T-cell (primary cell): ENCODE results near the gene ANKRA2. TPM values are rescaled to one million over a fixed set of nuclear protein-coding genes. Genes with fewer than 3 reads are reported as not detected.

Experiments used
- ATAC-seq, 4 experiments: fragments of 200-7000 bp in 3 of 4; fragments of 150-1000 bp in 1 of 4; cut with Tn5 transposase; replicated peaks in 1 of 4; 1 replicate in 3 of 4; 2 replicates in 1 of 4; pipeline ENCODE4 v1.10.0; 2021; ENCODE audit warnings: moderate library complexity in 3 of 4, mild to moderate bottlenecking in 2 of 4, moderate number of reproducible peaks in 1 of 4
- CTCF ChIA-PET, 2 donors: fragments of 300-600 bp; sonication (Branson Sonifier 250); formaldehyde crosslinking; loops; one replicate each; lab custom pipeline; 2022; ENCODE audit warnings: antibody characterized with exemption in 2 of 2; lab: Charles Lee
- POLR2A ChIA-PET, 2 donors: fragments of 300-600 bp; sonication (Branson Sonifier 250); formaldehyde crosslinking; loops; one replicate each; lab custom pipeline; 2022; ENCODE audit warnings: antibody characterized with exemption in 2 of 2; lab: Charles Lee
- DNase-seq, 35 experiments: peaks; one replicate each; pipeline versions ENCODE4 v3.0.0 to v3.0.0-alpha.2; 2013 to 2023
- H3K27ac ChIP-seq: one replicate; pipeline ENCODE4 v1.5.1; 2013; ENCODE audit warnings: low read length
- H3K27me3 ChIP-seq, 2 experiments: replicated peaks in 1 of 2; 1 replicate in 1 of 2; 2 replicates in 1 of 2; pipeline versions ENCODE4 v1.6.1 to v1.7.0; 2013; ENCODE audit warnings: low read length in 1 of 2, mixed read lengths in 1 of 2; ENCODE audit not compliant: control insufficient read depth in 2 of 2, insufficient read depth in 2 of 2; ENCODE audit errors: extremely low read depth in 1 of 2
- H3K36me3 ChIP-seq, 2 donors: 1 replicate in 1 of 2; 2 replicates in 1 of 2; pipeline versions ENCODE4 v1.6.1 to v1.7.0; 2013; ENCODE audit warnings: low read length in 1 of 2; ENCODE audit not compliant: control insufficient read depth in 2 of 2, insufficient read depth in 1 of 2; ENCODE audit errors: extremely low read depth in 1 of 2
- H3K4me1 ChIP-seq, 2 experiments: 1 replicate in 1 of 2; 2 replicates in 1 of 2; pipeline versions ENCODE4 v1.6.1 to v1.7.0; 2013; ENCODE audit warnings: low read length in 2 of 2, mixed read lengths in 1 of 2; ENCODE audit not compliant: insufficient read depth in 2 of 2, control insufficient read depth in 1 of 2; ENCODE audit errors: extremely low read depth in 1 of 2
- H3K4me3 ChIP-seq, 2 donors: 1 replicate in 1 of 2; 2 replicates in 1 of 2; pipeline versions ENCODE4 v1.5.1 to v1.7.0; 2013; ENCODE audit warnings: mild to moderate bottlenecking in 2 of 2, low read length in 1 of 2, moderate library complexity in 1 of 2; ENCODE audit not compliant: control insufficient read depth in 1 of 2; ENCODE audit errors: extremely low read depth in 1 of 2
- H3K9me3 ChIP-seq: 2 replicates; pipeline ENCODE4 v1.7.0; 2013
- H3K27ac Mint-ChIP-seq, 2 donors: one replicate each; pipeline ENCODE4 v1.8.0; 2020 to 2021; ENCODE audit warnings: mild to moderate bottlenecking in 2 of 2, mixed read lengths in 2 of 2
- H3K27me3 Mint-ChIP-seq, 2 donors: one replicate each; pipeline ENCODE4 v1.8.0; 2021 to 2022; ENCODE audit warnings: mixed read lengths in 2 of 2
- H3K36me3 Mint-ChIP-seq: one replicate; pipeline ENCODE4 v1.8.0; 2021; ENCODE audit warnings: mixed read lengths
- H3K4me1 Mint-ChIP-seq, 3 donors: one replicate each; pipeline ENCODE4 v1.8.0; 2020 to 2022; ENCODE audit warnings: mixed read lengths in 3 of 3, mild to moderate bottlenecking in 1 of 3
- H3K4me3 Mint-ChIP-seq, 3 donors: one replicate each; pipeline ENCODE4 v1.8.0; 2020 to 2022; ENCODE audit warnings: mild to moderate bottlenecking in 3 of 3, mixed read lengths in 3 of 3, moderate library complexity in 3 of 3
- H3K9me3 Mint-ChIP-seq, 3 donors: one replicate each; pipeline ENCODE4 v1.8.0; 2020 to 2022; ENCODE audit warnings: mixed read lengths in 3 of 3
- WGBS: methylation state at CpG from one replicate; pipeline ENCODE4 v1.1.5; 2013; ENCODE audit warnings: missing lambda C conversion rate; ENCODE audit not compliant: insufficient coverage; 5-methylcytosine and 5-hydroxymethylcytosine counted together
- total RNA-seq, 35 experiments: library from RNA in 6 of 35; stranded (reverse) in 6 of 35; fragments of 120-200 nt in 1 of 35; gene quantifications; one replicate each; pipeline versions ENCODE4 v1.2.1 to v1.2.4 and lab custom pipeline; 2013 to 2026

ANKRA2 gene
- total RNA-seq, 5 donors from 2014 or later (not counting 1 experiment from before 2014, with no cell fraction given), result 37.8 to 42.8 (median 39.7) TPM

DNA sequence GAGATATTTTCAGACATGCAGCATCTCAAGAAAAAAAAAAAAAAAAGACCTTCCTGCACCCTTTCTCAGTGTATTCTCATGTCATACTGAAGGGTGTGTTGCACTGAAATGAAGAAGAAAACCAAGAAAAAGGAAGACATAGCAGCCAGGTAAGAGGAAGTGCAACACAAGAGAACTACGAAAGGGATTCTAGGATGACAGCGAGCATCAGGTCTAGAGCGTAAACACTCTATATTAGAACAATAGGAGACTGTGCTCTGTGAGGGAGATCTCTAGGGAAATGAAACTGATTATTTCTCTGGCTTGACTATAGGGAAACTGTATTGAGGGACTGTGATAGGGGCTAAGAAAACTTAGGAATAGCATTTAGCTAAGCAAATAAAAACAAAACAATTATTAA lies 37.2 kb downstream of the ANKRA2 start:
- H3K9me3 ChIP-seq, result no peaks in the 10 kb centered on the region
- H3K36me3 ChIP-seq, result no peaks in the 10 kb centered on the region
- ChIA-PET POLR2A (no interaction called here), CTCF (no interaction called here)
- WGBS, result no CpG with 5 or more reads among the region's 3 CpGs
- peaks cover 17 to 20% of the 10 kb centered on the region in 2 donors for H3K27me3 Mint-ChIP-seq
- H3K9me3 Mint-ChIP-seq, result no peaks in the 10 kb centered on the region
- H3K4me1 ChIP-seq, result no peaks in the 10 kb centered on the region
- H3K27ac Mint-ChIP-seq, result no peak overlapping the region
- H3K4me1 Mint-ChIP-seq, result no peaks in the 10 kb centered on the region
- ATAC-seq, result no peak
- H3K36me3 Mint-ChIP-seq, result no peaks in the 10 kb centered on the region
- no peak overlapping the region for H3K27ac ChIP-seq
- no peak overlapping the region for H3K4me3 Mint-ChIP-seq
- no peak overlapping the region for H3K4me3 ChIP-seq
- H3K27me3 ChIP-seq, result peaks cover 3 to 4% of the 10 kb centered on the region in 2 experiments
- no peak for DNase-seq

DNA sequence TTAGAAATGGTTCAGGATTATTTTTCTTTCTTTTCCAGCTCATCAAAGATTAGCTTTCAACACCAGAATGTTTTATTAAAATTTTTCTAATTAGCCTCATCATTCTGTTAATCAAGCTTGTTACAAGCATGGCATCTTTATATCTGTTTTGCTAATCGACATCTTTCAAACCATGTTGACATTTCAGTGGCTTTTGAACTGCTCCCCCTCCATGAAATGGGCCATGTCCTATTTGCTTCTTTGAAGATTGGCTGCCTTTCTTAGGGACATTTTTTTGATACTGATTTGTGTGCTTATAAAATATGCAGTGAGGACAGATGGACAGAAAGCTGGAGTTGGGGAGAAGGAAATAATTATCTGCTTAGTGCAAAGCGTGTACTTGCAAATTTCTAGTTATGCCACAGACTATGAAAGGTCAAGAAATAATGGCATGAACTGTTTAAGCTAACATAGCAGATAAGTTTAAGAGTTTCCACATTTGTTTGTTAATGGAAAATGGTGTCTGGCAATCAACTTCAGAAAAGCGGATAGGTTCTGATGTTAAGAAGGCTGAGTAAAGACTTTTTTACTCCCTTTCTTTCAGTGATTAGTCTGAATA lies 39.7 kb downstream of the ANKRA2 start:
- no peak overlapping the region for H3K27ac ChIP-seq
- Mint-ChIP-seq H3K4me3 (no peak overlapping the region), H3K4me1 (no peaks in the 10 kb centered on the region), H3K36me3 (no peaks in the 10 kb centered on the region), H3K9me3 (no peaks in the 10 kb centered on the region), H3K27me3 (peaks cover 0 to 10% of the 10 kb centered on the region in 2 donors), H3K27ac (no peak overlapping the region)
- H3K4me3 ChIP-seq, result no peak overlapping the region
- no peak for ATAC-seq
- no peaks in the 10 kb centered on the region for H3K9me3 ChIP-seq
- no peak for DNase-seq
- ChIA-PET POLR2A (interaction anchor here in 1 of 2 donors (0.9 kb wide), 1 partner anchor 26 kb away, joined by 3 read pairs; no protein-coding TSS in a partner anchor), CTCF (interaction anchor here in 1 of 2 donors (1.0 kb wide), 1 partner anchor 12 kb away, joined by 3 read pairs; no protein-coding TSS in a partner anchor)
- H3K4me1 ChIP-seq, result no peaks in the 10 kb centered on the region
- H3K36me3 ChIP-seq, result no peaks in the 10 kb centered on the region
- WGBS, result 90% methylated on average over 1 of the region's 3 CpGs
- H3K27me3 ChIP-seq, result peaks cover 0 to 3% of the 10 kb centered on the region in 2 experiments

DNA sequence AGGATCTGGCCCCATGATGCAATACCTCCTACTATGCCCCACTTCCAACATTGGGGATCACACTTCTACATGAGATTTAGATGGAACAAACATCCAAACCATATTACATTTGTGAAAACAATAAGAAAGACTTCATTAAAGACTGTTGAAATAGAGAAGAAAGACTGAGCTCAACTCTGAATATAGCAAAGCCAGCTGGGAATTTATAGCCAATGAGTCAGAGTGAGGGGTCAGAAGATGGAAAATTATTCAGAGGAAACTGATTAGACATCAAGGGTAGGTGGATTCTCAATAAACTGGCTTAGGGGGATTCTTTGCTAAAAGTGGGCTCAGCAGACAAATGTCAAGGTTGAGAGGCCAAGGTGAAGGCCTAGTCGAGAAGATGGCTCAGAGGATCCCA lies 41.6 kb downstream of the ANKRA2 start:
- ChIA-PET CTCF (interaction anchor here (0.6 to 0.7 kb wide), 3 partner anchors 14 to 1711 kb away, joined by 3 to 6 read pairs (median 4); no protein-coding TSS in a partner anchor), POLR2A (interaction anchor here in 1 of 2 donors (0.7 kb wide), 1 partner anchor 48 kb away, joined by 5 read pairs; no protein-coding TSS in a partner anchor)
- no peaks in the 10 kb centered on the region for H3K9me3 ChIP-seq

GRCh38 chr5:73522989-73523388 lies 42.5 kb downstream of the ANKRA2 start:
- ChIA-PET POLR2A (no interaction called here), CTCF (interaction anchor here (0.6 to 0.7 kb wide), 4 partner anchors 12 to 705 kb away, joined by 3 read pairs; no protein-coding TSS in a partner anchor)
- no peaks in the 10 kb centered on the region for H3K36me3 ChIP-seq
- H3K9me3 ChIP-seq, result no peaks in the 10 kb centered on the region
- H3K27me3 ChIP-seq, result peaks cover 0 to 3% of the 10 kb centered on the region in 2 experiments
- H3K4me1 ChIP-seq, result peaks cover 0 to 9% of the 10 kb centered on the region in 2 experiments
- no peak overlapping the region for H3K27ac ChIP-seq
- Mint-ChIP-seq H3K9me3 (no peaks in the 10 kb centered on the region), H3K27me3 (no peaks in the 10 kb centered on the region), H3K4me3 (no peak overlapping the region), H3K27ac (no peak overlapping the region), H3K36me3 (no peaks in the 10 kb centered on the region), H3K4me1 (peaks cover 7 to 9% (median 7%) of the 10 kb centered on the region in 3 donors)
- no peak for ATAC-seq
- WGBS, result 94% methylated on average over 5 of the region's 7 CpGs
- DNase-seq, result no peak
- no peak overlapping the region for H3K4me3 ChIP-seq

More for the DNA sequence above, 41.6 kb downstream of the ANKRA2 start:
- H3K4me1 Mint-ChIP-seq, result peaks cover 7 to 9% (median 7%) of the 10 kb centered on the region in 3 donors
- H3K27ac Mint-ChIP-seq, result no peak overlapping the region
- ATAC-seq, result no peak
- Histone ChIP-seq H3K27me3 (peaks cover 0 to 3% of the 10 kb centered on the region in 2 experiments), H3K36me3 (no peaks in the 10 kb centered on the region), H3K4me3 (no peak overlapping the region), H3K4me1 (peaks cover 0 to 9% of the 10 kb centered on the region in 2 experiments), H3K27ac (no peak overlapping the region)
- H3K27me3 Mint-ChIP-seq, result no peaks in the 10 kb centered on the region
- no peaks in the 10 kb centered on the region for H3K9me3 Mint-ChIP-seq
- 67% methylated on average over 1 of the region's 1 CpG for WGBS
- no peak overlapping the region for H3K4me3 Mint-ChIP-seq
- DNase-seq, result no peak
- H3K36me3 Mint-ChIP-seq, result no peaks in the 10 kb centered on the region

DNA sequence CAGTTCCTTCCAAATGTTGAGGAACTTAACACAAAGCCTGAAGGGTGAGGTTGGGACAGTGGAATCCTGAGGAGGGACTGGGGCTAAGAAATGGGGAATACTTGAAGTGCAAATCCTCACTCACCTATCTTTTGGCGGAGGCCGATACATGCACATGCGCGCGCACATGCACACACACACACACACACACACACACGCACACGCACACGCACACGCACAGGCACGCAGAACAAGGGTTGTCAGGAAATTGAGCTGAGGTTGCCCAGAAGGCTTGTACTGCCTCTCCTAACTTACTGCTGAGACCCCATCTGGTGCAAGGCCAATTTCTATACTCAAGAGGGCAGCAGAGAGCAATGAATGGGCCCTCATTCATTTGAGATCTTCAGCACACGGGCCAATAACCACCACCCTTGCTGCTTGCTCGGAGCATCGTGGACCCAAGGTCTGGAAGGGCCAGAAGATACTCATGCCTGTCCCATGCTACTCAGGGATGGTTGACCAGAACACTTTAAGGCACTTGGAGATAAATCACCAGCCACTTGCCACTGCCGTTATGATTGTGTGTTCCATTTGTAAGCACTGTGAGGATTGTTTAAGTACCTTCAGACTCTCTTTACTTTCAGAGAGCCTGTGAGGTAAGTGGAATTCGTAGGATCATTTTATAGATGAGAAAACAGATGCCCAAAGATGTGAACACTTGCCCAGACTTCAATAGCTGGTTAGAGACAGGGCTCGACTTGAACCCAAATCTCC lies 45.7 kb downstream of the ANKRA2 start:
- Histone ChIP-seq H3K27ac (no peak overlapping the region), H3K4me1 (peaks cover 0 to 9% of the 10 kb centered on the region in 2 experiments), H3K36me3 (no peaks in the 10 kb centered on the region), H3K4me3 (peak overlapping the region in 1 of 2 donors; percentile 30), H3K9me3 (no peaks in the 10 kb centered on the region), H3K27me3 (no peaks in the 10 kb centered on the region)
- ATAC-seq (peak; percentile 96 to 99 (median 98)), DNase-seq (peak; percentile 39 to 86 (median 61))
- no peaks in the 10 kb centered on the region for H3K27me3 Mint-ChIP-seq
- ChIA-PET CTCF (interaction anchor here (0.5 to 2.1 kb wide), 8 partner anchors 16 to 424 kb away, joined by 3 to 7 read pairs (median 6); partner anchors contain the start of gene BTF3 (in 1 of the 2)), POLR2A (no interaction called here)
- H3K4me3 Mint-ChIP-seq, result peak overlapping the region in 2 of 3 donors; percentile 18 to 28
- peaks cover 7 to 9% (median 7%) of the 10 kb centered on the region in 3 donors for H3K4me1 Mint-ChIP-seq
- peak overlapping the region in 1 of 2 donors; percentile 61 for H3K27ac Mint-ChIP-seq
- H3K36me3 Mint-ChIP-seq, result no peaks in the 10 kb centered on the region
- whole genome bisulfite sequencing, result 0% methylated on average over 8 of the region's 16 CpGs
- H3K9me3 Mint-ChIP-seq, result no peaks in the 10 kb centered on the region

- Histone ChIP-seq H3K27me3 (no peaks in the 10 kb centered on the region), H3K4me3 (no peak overlapping the region), H3K4me1 (peaks cover 0 to 9% of the 10 kb centered on the region in 2 experiments), H3K9me3 (no peaks in the 10 kb centered on the region), H3K27ac (no peak overlapping the region), H3K36me3 (no peaks in the 10 kb centered on the region)
- no peak for DNase-seq
- ATAC-seq, result no peak
- H3K27ac Mint-ChIP-seq, result no peak overlapping the region
- no peak overlapping the region for H3K4me3 Mint-ChIP-seq
- H3K4me1 Mint-ChIP-seq, result peaks cover 7 to 9% (median 7%) of the 10 kb centered on the region in 3 donors
- ChIA-PET POLR2A (no interaction called here), CTCF (no interaction called here)
- peaks cover 3% of the 10 kb centered on the region for H3K36me3 Mint-ChIP-seq
- H3K9me3 Mint-ChIP-seq, result no peaks in the 10 kb centered on the region
- H3K27me3 Mint-ChIP-seq, result no peaks in the 10 kb centered on the region
- WGBS, result no CpG with 5 or more reads among the region's 4 CpGs
These were observed 50.2 kb downstream of the ANKRA2 start for GRCh38 chr5:73515232-73515631.
